ENCODE measurements around the gene MRAS. TPM values are rescaled to one million over a fixed set of nuclear protein-coding genes. Genes with fewer than 3 reads are reported as not detected.

Gene MRAS
- total and polyA plus RNA-seq, 2 of the 13 experiments (the other 11 are each of a cell fraction or from before 2014, with no cell fraction given) = 8.8 to 36.2 TPM

DNA sequence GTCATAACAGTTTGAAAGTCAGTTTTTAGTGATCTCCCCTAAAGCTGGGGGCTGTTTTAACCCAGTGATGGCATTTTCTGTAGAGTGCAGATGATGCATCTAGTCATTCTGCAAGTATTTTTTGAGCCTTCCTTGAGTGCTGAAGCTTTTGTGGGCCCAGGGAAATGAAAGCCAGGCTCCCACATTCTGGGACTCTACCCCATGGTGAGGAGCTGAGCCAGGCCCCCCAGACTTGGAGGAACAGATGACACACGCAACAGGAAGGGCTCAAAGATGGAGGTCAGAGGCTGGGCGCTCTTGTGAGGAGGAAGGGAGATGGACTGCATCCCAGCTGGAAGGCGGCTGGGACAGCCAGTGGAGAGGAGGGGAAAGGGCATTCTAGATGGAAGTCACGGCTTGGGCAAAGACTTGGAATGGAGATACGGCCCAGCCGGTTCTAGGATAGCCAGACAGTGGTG lies 40.8 kb downstream of the MRAS start (continued):
- TF ChIP-seq ARID4A (CRISPR knock-in tag; IDR thresholded peaks at IDR 0.05; ENCODE audit: borderline replicate concordance) = no peak
- no peak for TF ChIP-seq ZBTB10 (CRISPR knock-in tag; IDR thresholded peaks at IDR 0.05; ENCODE audit: borderline replicate concordance)
- TF ChIP-seq, protein P1, sequence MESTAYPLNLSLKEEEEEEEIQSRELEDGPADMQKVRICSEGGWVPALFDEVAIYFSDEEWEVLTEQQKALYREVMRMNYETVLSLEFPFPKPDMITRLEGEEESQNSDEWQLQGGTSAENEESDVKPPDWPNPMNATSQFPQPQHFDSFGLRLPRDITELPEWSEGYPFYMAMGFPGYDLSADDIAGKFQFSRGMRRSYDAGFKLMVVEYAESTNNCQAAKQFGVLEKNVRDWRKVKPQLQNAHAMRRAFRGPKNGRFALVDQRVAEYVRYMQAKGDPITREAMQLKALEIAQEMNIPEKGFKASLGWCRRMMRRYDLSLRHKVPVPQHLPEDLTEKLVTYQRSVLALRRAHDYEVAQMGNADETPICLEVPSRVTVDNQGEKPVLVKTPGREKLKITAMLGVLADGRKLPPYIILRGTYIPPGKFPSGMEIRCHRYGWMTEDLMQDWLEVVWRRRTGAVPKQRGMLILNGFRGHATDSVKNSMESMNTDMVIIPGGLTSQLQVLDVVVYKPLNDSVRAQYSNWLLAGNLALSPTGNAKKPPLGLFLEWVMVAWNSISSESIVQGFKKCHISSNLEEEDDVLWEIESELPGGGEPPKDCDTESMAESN (CRISPR knock-in tag; conservative IDR thresholded peaks at IDR 0.05) = no peak
- no peak for TF ChIP-seq KAT2B (IDR thresholded peaks at IDR 0.05; ENCODE audit: borderline replicate concordance, low read depth, low read length)
- no peak for TF ChIP-seq FOXA3 (CRISPR knock-in tag; IDR thresholded peaks at IDR 0.05)
- TF ChIP-seq ZSCAN29 (CRISPR knock-in tag; conservative IDR thresholded peaks at IDR 0.05) = no peak
- TF ChIP-seq ZNF235 (CRISPR knock-in tag; IDR thresholded peaks at IDR 0.05; ENCODE audit: borderline replicate concordance) = no peak
- no peak for TF ChIP-seq TBL1XR1 (IDR thresholded peaks at IDR 0.05; ENCODE audit: borderline replicate concordance, low read length, partially characterized antibody)
- TF ChIP-seq STAG1 (CRISPR knock-in tag; IDR thresholded peaks at IDR 0.05) = no peak
